H9 (cell line): ENCODE results near the gene ANXA7. TPM values are rescaled to one million over a fixed set of nuclear protein-coding genes. Genes with fewer than 3 reads are reported as not detected.

Experiments used
- DNase-seq: peaks from one replicate; pipeline ENCODE4 v3.0.0-alpha.2; 2017
- H2AFZ ChIP-seq: one replicate; pipeline ENCODE4 v1.6.1; 2013; ENCODE audit warnings: mild to moderate bottlenecking, low read length, control low read depth, moderate library complexity
- H2AK5ac ChIP-seq: 2 replicates; pipeline ENCODE4 v1.6.1; 2013; ENCODE audit warnings: low read length, control low read depth, mixed read lengths; ENCODE audit not compliant: insufficient read length
- H2BK120ac ChIP-seq: one replicate; pipeline ENCODE4 v1.6.1; 2013; ENCODE audit warnings: low read depth, mild to moderate bottlenecking, low read length, control low read depth, inconsistent platforms; ENCODE audit not compliant: poor library complexity, severe bottlenecking
- H2BK12ac ChIP-seq: 2 replicates; pipeline ENCODE4 v1.6.1; 2013; ENCODE audit warnings: low read length, control low read depth, mixed read lengths, low read depth; ENCODE audit not compliant: insufficient read length
- H2BK15ac ChIP-seq: 2 replicates; pipeline ENCODE4 v1.6.1; 2013; ENCODE audit warnings: low read depth, low read length, control low read depth
- H2BK20ac ChIP-seq: one replicate; pipeline ENCODE4 v1.6.1; 2013; ENCODE audit warnings: low read depth, mild to moderate bottlenecking, low read length, control low read depth, inconsistent platforms; ENCODE audit not compliant: poor library complexity, severe bottlenecking
- H2BK5ac ChIP-seq: 2 replicates; pipeline ENCODE4 v1.6.1; 2013; ENCODE audit warnings: low read length, control low read depth, mixed read lengths; ENCODE audit not compliant: insufficient read length
- H3K14ac ChIP-seq: 2 replicates; pipeline ENCODE4 v1.6.1; 2013; ENCODE audit warnings: low read length, control low read depth; ENCODE audit not compliant: insufficient read depth
- H3K18ac ChIP-seq: 2 replicates; pipeline ENCODE4 v1.6.1; 2013; ENCODE audit warnings: low read depth, mild to moderate bottlenecking, mixed read lengths, low read length, control low read depth; ENCODE audit not compliant: insufficient read length
- H3K23ac ChIP-seq: 2 replicates; pipeline ENCODE4 v1.6.1; 2013; ENCODE audit warnings: low read length, control low read depth, mixed read lengths, low read depth; ENCODE audit not compliant: insufficient read length
- H3K23me2 ChIP-seq: 2 replicates; pipeline ENCODE4 v1.6.1; 2013; ENCODE audit warnings: low read depth, mild to moderate bottlenecking, mixed read lengths, low read length, control low read depth; ENCODE audit not compliant: insufficient read length, poor library complexity, severe bottlenecking
- H3K27ac ChIP-seq: 2 replicates; pipeline ENCODE4 v1.5.1; 2013; ENCODE audit warnings: low read length, control low read depth, mixed read lengths, low read depth; ENCODE audit not compliant: insufficient read length
- H3K27me3 ChIP-seq: 2 replicates; pipeline ENCODE4 v1.6.1; 2013; ENCODE audit warnings: low read length, control low read depth, inconsistent platforms; ENCODE audit not compliant: insufficient read depth
- H3K4ac ChIP-seq: 2 replicates; pipeline ENCODE4 v1.6.1; 2013; ENCODE audit warnings: low read depth, mild to moderate bottlenecking, control low read depth, inconsistent platforms, low read length, moderate library complexity
- H3K4me1 ChIP-seq: 2 replicates; pipeline ENCODE4 v1.6.1; 2013; ENCODE audit warnings: low read length, control low read depth, inconsistent platforms; ENCODE audit not compliant: insufficient read depth
- H3K4me2 ChIP-seq: 2 replicates; pipeline ENCODE4 v1.6.1; 2013; ENCODE audit warnings: low read length, control low read depth, mixed read lengths; ENCODE audit not compliant: insufficient read length, insufficient read depth
- H3K56ac ChIP-seq: 2 replicates; pipeline ENCODE4 v1.6.1; 2013; ENCODE audit warnings: low read depth, mild to moderate bottlenecking, mixed read lengths, low read length, control low read depth; ENCODE audit not compliant: insufficient read length
- H3K79me1 ChIP-seq: 2 replicates; pipeline ENCODE4 v1.6.1; 2013; ENCODE audit warnings: low read depth, mild to moderate bottlenecking, moderate library complexity, low read length, control low read depth, inconsistent platforms; ENCODE audit not compliant: insufficient read depth, poor library complexity, severe bottlenecking
- H3K79me2 ChIP-seq: 2 replicates; pipeline ENCODE4 v1.6.1; 2013; ENCODE audit warnings: low read length, control low read depth, inconsistent platforms; ENCODE audit not compliant: insufficient read depth
- H3K9ac ChIP-seq: 2 replicates; pipeline ENCODE4 v1.6.1; 2013; ENCODE audit warnings: low read length, control low read depth, mixed read lengths; ENCODE audit not compliant: insufficient read length; ENCODE audit errors: extremely low read depth
- H3K9me3 ChIP-seq: one replicate; pipeline ENCODE4 v1.6.1; 2013; ENCODE audit warnings: low read depth, low read length, inconsistent platforms; ENCODE audit not compliant: control insufficient read depth
- H3T11ph ChIP-seq: one replicate; pipeline ENCODE4 v1.6.1; 2013; ENCODE audit warnings: mild to moderate bottlenecking, low read length, control low read depth, inconsistent platforms
- H4K20me1 ChIP-seq: one replicate; pipeline ENCODE4 v1.6.1; 2013; ENCODE audit not compliant: control insufficient read depth, insufficient read length, insufficient read depth
- H4K5ac ChIP-seq: 2 replicates; pipeline ENCODE4 v1.6.1; 2013; ENCODE audit warnings: low read depth, mild to moderate bottlenecking, mixed read lengths, low read length, control low read depth; ENCODE audit not compliant: insufficient read length
- H4K8ac ChIP-seq: replicated peaks from 2 replicates; pipeline ENCODE4 v1.6.1; 2013; ENCODE audit warnings: low read length, control low read depth, mixed read lengths, low read depth; ENCODE audit not compliant: insufficient read length
- H4K91ac ChIP-seq: 2 replicates; pipeline ENCODE4 v1.6.1; 2013; ENCODE audit warnings: low read depth, mild to moderate bottlenecking, moderate library complexity, mixed read lengths, low read length, control low read depth; ENCODE audit not compliant: insufficient read length
- H3K27ac Mint-ChIP-seq, 3 experiments: 2 replicates in 2 of 3; 3 replicates in 1 of 3; pipeline ENCODE4 v1.8.0; 2020 to 2021; ENCODE audit warnings: mixed read lengths in 3 of 3, mild to moderate bottlenecking in 1 of 3, moderate library complexity in 1 of 3
- H3K27me3 Mint-ChIP-seq: 2 replicates; pipeline ENCODE4 v1.8.0; 2021; ENCODE audit warnings: low read depth, mild to moderate bottlenecking, moderate library complexity, mixed read lengths
- H3K36me3 Mint-ChIP-seq, 3 experiments: 2 replicates in 2 of 3; 3 replicates in 1 of 3; pipeline ENCODE4 v1.8.0; 2020 to 2021; ENCODE audit warnings: low read depth in 3 of 3, mixed read lengths in 3 of 3; ENCODE audit not compliant: insufficient read depth in 1 of 3
- H3K4me1 Mint-ChIP-seq, 2 experiments: 2 replicates each; pipeline ENCODE4 v1.8.0; 2020; ENCODE audit warnings: mixed read lengths in 2 of 2
- H3K4me3 Mint-ChIP-seq, 2 experiments: 2 replicates in 1 of 2; 3 replicates in 1 of 2; pipeline ENCODE4 v1.8.0; 2020 to 2021; ENCODE audit warnings: mild to moderate bottlenecking in 2 of 2, mixed read lengths in 2 of 2, moderate library complexity in 1 of 2
- H3K9me3 Mint-ChIP-seq, 2 experiments: 2 replicates in 1 of 2; 3 replicates in 1 of 2; pipeline ENCODE4 v1.8.0; 2020; ENCODE audit warnings: mild to moderate bottlenecking in 2 of 2, mixed read lengths in 2 of 2, moderate library complexity in 1 of 2
- CTCF ChIP-seq: fragments of 200-600 bp; sonication (generic); conservative IDR thresholded peaks from 3 replicates; pipeline ENCODE4 v1.8.0; 2021; ENCODE audit warnings: antibody characterized with exemption, mild to moderate bottlenecking
- WGBS: extraction: QIAGEN DNeasy Blood & Tissue Kit; methylation state at CpG from one replicate; pipeline ENCODE4 v1.1.7; 2013; ENCODE audit warnings: missing lambda C conversion rate, low lambda C conversion rate, mixed read lengths; ENCODE audit not compliant: insufficient read length; ENCODE audit errors: extremely low coverage; 5-methylcytosine and 5-hydroxymethylcytosine counted together
- total RNA-seq: library from RNA; stranded (reverse); gene quantifications from 2 replicates; pipeline ENCODE4 v1.2.1, GENCODE V29; 2021

Gene ANXA7
- total RNA-seq, 1 experiment from 2014 or later, result 84.6 TPM

DNA sequence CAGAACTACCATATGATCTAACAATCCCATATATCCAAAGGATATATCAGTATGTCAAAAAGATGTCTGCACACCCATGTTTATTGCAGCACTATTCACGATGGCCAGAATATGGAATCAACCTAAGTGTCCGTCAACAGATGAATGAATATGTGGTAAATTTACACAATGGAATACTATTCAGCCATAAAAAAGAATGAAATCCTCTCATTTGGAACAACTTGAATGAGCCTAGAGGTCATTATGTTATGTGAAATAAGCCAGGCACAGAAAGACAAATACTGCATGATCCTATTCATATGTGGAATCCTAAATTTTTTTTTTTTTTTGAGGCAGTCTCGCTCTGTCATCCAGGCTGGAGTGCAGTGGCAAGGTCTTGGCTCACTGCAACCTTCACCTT, 48.9 kb downstream of the ANXA7 start:
- Histone ChIP-seq H3K14ac (no peak overlapping the region), H2BK20ac (no peak overlapping the region), H4K91ac (no peak overlapping the region), H3K23ac (no peak overlapping the region), H2BK5ac (no peak overlapping the region), H2BK120ac (no peak overlapping the region), H3K27me3 (no peaks in the 10 kb centered on the region), H2AFZ (no peak overlapping the region), H3K56ac (no peak overlapping the region), H3K23me2 (no peaks in the 10 kb centered on the region), H3K18ac (no peak overlapping the region), H2AK5ac (no peak overlapping the region), H3K79me1 (no peaks in the 10 kb centered on the region), H3K9me3 (no peaks in the 10 kb centered on the region), H3K4ac (no peak overlapping the region), H4K5ac (no peak overlapping the region), H3T11ph (no peak overlapping the region), H4K20me1 (no peaks in the 10 kb centered on the region), H3K79me2 (no peaks in the 10 kb centered on the region), H3K9ac (no peak overlapping the region), H3K27ac (no peak overlapping the region), H3K4me1 (no peaks in the 10 kb centered on the region), H4K8ac (no peak overlapping the region), H2BK12ac (no peak overlapping the region), H3K4me2 (no peak overlapping the region), H2BK15ac (no peak overlapping the region)
- DNase-seq, result no peak
- Mint-ChIP-seq H3K36me3 (peaks cover 7 to 27% (median 9%) of the 10 kb centered on the region in 3 experiments; a peak in 6 of 7 replicates), H3K9me3 (peaks cover 0 to 2% of the 10 kb centered on the region in 2 experiments; a peak in 1 of 5 replicates), H3K27me3 (peaks cover 2% of the 10 kb centered on the region; the same call in 1 of the 2 replicates), H3K4me1 (no peaks in the 10 kb centered on the region), H3K27ac (no peak overlapping the region), H3K4me3 (no peak overlapping the region)
- WGBS, result no CpG with 5 or more reads among the region's 3 CpGs
- no peak for TF ChIP-seq CTCF
